Limb (tissue), 2 donors: ENCODE measurements around the gene DHCR7.

Experiments used
- DNase-seq, 2 donors: peaks; one replicate each; pipeline ENCODE4 v3.0.0-alpha.2; 2016; ENCODE audit errors: extremely low spot score in 2 of 2

The DHCR7 gene, protein sequence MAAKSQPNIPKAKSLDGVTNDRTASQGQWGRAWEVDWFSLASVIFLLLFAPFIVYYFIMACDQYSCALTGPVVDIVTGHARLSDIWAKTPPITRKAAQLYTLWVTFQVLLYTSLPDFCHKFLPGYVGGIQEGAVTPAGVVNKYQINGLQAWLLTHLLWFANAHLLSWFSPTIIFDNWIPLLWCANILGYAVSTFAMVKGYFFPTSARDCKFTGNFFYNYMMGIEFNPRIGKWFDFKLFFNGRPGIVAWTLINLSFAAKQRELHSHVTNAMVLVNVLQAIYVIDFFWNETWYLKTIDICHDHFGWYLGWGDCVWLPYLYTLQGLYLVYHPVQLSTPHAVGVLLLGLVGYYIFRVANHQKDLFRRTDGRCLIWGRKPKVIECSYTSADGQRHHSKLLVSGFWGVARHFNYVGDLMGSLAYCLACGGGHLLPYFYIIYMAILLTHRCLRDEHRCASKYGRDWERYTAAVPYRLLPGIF

DNA sequence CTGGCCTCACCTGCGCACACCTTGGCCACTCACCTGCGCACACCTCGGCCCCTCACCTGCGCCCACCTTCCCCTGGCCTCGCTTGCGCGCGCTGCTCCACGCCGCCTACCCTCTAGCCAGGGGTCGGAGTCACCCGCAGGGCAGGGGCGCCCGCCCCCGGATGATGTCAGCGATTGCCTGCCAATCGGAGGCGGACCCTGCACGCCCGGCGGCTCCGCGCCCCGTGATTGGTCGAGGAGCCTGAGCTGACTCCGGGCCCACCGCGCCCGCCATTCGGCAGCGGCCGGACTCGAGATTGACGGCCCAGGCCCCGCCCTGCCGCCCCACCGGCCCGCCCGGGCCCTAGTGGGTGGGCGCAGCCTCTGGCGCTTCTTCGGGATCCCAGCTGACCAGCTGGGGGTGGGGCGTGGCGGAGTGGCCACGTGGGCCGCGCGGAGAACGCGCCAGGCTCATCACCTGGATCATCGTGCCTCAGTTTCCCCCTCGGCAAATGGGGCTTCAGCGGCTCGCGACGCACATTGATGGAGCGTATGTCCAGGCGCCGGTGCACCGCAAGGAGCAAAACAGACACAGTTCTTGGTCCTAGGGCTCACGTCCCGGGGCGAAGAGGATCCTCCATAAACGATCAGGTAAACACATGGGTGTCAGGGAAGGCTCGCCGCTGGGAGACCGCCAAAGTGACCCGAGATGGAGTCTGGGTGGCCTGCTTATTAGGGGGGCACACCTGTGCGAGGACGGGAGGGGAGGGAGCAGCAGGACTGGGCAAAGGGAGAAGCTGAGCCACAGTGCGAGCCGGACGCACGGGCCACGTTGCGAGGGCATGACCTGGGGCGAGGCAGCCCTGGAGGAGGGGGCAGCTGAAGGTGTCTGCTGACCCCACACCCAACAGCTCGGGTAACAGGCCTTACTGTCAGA is at the start of gene DHCR7:
TSS of gene DHCR7 (minus strand) at position 137 of the 915 bp plus-strand sequence. CDS start 3,441 bp downstream, outside the sequence.
- DNase-seq = peak; percentile 94 to 98

- no peak for DNase-seq
Observed at GRCh38 chr11:71496421-71496820, 48.2 kb upstream of the DHCR7 start.

GRCh38 chr11:71495286-71496230 is 47.4 kb upstream of the DHCR7 start:
- DNase-seq = no peak

- DNase-seq = no peak
Observed at GRCh38 chr11:71491940-71492339, 43.7 kb upstream of the DHCR7 start.

DNA sequence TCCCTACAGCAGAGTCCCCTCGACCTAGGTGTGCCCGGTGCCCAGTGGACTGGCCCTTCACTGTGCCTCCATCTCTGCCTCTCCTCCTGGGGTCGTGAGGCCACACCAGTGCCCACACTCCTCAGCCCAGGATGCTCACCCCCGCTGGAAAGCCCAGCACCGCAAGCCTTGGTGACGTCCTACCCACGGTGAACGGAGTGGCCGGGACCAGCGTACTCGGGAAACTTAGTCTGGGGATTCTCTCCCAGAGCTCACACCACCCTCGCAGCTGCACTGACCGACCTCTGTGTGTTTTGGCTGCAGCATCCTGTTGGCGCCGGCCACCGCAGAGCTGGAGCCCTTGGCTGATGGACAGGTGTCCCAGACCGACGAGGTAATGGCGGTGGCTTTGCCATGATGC is 43.3 kb upstream of the DHCR7 start:
- no peak for DNase-seq

DNA sequence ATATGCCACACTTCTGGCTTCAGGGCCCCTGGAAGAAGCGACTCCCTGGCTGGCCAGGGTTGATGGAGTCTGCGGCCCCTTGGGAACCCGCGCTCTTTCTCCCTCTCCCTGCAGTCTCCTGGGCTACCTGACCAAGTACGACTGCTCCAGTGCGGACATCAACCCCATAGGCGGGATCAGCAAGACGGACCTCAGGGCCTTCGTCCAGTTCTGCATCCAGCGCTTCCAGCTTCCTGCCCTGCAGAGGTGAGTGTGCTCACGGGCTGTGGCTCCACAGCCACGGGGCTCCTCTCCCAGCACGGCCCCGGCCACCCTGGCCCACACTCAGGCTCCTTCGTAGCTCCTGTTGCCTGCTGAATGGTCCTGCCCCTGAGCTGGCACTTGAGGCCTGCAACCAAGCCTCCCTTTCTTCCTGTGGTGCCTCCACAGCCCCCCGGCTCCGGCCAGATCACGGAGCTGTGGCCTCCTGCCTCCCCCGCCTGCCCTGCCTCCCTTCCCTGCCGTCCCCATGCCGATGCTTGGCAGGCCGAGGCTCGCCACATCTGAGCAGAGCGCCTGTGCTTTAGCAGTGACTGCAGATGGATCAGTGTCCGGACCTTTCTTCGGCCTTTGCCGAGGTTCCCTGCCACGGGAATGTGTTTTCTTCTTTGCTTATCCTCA is 42.7 kb upstream of the DHCR7 start:
- no peak for DNase-seq

GRCh38 chr11:71490044-71490730 is 42.0 kb upstream of the DHCR7 start:
- DNase-seq = no peak

DNA sequence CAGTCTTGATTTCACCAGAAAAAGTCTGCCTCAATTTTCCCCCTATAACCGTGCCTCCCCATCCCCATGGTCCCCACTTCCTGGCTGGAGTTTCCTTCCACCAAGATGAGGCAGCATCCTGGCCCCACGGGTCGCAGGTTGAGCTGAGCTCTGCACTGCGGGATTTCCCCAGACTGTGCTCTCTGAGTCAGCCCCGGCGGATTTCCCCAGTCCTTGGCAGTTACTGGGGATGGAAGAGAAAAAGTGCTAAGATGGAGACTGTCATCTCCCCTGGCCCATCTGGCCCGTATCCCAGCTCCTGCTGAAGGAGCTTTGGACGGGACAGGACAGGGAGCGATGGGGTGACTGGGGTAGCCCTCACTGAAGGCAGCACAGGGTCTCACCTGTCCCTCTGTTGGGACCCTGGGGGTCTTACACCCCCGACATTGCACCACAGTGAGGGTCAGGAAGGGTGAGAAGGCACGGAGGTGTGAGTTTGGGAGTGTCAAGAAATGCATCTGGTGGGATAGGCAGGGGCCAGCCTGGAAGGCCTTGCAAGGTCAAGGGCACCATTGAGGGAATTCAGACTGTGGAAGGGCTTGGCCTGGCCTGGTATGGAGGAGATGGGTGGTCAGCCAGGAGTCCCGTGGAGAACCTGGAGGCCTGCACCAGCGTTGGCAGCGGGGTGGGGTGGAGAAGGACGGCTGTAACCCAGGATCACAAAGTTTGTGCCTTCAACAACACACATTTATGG is 41.3 kb upstream of the DHCR7 start:
- DNase-seq = no peak

GRCh38 chr11:71488681-71489270 is 40.6 kb upstream of the DHCR7 start:
- DNase-seq = no peak

GRCh38 chr11:71486320-71486719 is 38.1 kb upstream of the DHCR7 start:
- no peak for DNase-seq

DNA sequence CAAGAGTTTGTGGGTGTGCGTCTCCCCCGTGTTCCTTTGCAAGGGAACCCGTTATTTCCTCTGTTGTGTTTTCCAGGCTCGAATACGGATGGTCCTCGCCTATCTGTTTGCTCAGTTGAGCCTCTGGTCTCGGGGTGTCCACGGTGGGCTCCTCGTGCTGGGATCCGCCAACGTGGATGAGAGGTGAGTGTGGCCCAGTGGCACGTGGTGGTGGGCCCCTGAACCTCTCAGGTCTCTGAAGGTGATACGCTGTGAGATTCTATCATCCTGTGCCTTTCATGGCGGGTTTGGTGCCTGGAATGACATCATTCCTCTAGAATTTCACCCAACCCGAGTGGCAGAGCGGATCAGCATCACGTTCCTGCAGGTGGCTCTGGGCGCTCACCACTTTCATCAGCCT is 37.3 kb upstream of the DHCR7 start:
- no peak for DNase-seq

GRCh38 chr11:71485063-71485399 is 36.8 kb upstream of the DHCR7 start:
- DNase-seq = no peak

- DNase-seq = no peak
Observed at GRCh38 chr11:71484248-71485062, 36.3 kb upstream of the DHCR7 start.

- DNase-seq = no peak
Observed at GRCh38 chr11:71483692-71484091, 35.5 kb upstream of the DHCR7 start.

DNA sequence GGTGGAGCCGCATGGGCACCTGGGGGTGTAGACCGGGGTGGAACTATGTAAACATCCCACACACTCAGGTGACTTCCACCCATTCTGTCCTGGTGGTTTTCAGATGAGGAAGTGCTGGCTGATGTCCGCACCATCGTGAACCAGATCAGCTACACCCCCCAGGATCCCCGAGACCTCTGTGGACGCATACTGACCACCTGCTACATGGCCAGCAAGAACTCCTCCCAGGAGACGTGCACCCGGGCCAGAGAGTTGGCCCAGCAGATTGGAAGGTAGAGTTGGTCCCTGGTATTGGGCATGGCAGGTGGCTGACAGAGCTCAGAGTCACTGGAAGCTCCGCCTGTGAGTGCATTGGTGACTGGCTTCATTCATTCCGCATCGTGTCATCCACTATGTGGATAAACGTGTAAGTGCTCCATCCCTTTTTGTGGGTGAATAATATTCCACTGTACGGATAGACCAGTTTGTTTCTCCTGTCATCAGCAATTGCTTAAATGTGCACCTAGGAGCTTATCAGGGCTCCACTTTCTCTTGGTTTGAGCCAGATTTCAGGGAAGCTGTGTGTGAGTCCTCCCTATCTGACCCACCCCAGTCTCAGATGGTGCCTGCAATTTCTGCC is 34.7 kb upstream of the DHCR7 start:
- no peak for DNase-seq

GRCh38 chr11:71482216-71482615 is 34.0 kb upstream of the DHCR7 start:
- DNase-seq = no peak

DNA sequence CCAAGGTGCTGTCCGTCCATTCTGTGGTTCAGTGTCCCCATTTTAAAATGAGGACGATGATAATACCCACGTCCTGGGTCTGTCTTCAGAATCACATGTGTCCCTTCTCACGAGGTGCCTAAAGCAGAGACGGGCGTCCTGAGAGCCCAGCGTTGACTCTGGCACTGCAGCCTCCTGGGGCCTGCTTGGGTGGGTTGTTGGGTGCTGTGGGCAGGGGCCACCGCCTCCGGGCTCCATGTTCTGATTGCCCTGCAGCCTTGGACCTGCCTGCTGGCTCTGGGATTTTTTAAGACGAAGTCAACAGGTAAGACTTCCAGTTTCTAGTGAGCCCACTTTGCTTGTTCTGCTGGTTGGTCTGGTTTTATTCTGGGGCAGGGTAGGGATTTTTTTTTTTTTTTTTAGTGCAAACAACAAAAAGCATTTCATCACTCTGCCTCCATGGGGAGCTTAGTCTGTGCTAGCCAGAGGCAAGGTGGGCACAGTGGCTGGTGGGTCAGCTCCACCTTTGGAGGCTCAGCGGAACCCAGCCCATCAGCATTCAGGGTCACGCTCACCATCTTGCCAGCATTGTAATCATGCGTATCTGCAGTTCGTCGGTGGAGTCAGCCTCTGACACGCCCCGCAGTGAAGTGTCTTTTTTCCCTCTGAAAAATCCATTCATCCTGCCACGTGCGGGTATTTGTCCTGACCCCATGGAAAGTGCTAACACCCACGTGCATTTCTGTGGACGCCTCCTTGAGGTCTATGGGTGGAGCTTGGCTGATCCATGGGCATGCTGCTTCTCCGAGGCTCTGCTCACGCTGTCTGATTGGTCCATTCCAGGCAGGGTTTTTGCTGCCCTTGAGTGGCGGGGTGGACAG is 33.1 kb upstream of the DHCR7 start:
- DNase-seq = no peak
